IPS DF 19.7 (cell line): ENCODE data around the gene AKAP8.
"Not testable (repeated sequence)": the region's sequence is repeated elsewhere in the genome, so short reads cannot be mapped to it uniquely, and the experiment has no call there.

Experiments used
- DNase-seq: peaks from one replicate; pipeline ENCODE4 v3.0.0-alpha.2; 2013; ENCODE audit warnings: low read depth, low spot score

The AKAP8 gene

GRCh38 chr19:15379083-15379998 lies at the start of gene AKAP8:
Gene AKAP8 (minus strand): TSS chr19:15379787. CDS start chr19:15379731, 56 bp downstream.
- peak; percentile 71 for DNase-seq

DNA sequence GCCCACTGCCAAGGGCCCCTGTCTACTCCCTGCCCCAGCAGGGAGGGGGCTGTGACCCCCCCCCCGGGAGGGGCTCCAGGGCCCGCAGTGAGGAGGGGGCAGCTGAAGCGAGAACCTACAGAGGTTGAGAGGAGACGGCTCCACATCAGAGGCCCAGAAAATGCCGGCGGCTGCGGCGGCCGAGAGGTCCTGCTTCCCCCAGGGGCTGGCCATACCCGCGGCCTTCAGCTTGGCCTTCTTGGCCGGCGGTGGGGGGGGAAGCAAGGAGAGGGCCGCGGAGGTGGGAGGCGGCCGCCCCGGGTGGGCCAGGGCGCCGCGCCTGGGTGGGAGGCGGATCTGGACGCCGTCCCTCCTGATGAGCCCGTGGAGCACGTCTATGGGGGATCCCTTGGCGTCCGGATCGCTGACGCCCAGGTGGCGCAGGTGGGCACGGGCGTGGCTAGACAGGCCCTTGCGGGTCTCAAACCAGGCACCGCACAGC lies 48.4 kb upstream of the AKAP8 start:
- no peak for DNase-seq

DNA sequence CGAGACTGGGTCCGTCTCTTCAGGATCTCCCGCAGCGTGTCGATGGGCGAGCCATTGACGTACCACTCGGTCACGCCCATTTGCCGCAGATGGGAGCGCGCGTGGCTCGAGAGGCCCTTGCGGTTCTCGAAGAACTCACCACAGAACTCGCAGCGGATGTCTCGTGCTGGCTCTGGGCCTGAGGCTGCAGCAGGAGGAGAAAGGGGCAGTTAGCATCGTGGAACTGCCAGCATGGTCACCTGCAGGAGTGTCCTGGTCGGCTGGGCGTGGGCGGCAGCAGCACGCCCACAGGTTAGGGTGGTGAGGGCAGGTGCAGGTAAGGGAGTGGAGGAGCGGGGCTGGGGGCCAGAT lies 47.7 kb upstream of the AKAP8 start:
- DNase-seq: no peak

DNA sequence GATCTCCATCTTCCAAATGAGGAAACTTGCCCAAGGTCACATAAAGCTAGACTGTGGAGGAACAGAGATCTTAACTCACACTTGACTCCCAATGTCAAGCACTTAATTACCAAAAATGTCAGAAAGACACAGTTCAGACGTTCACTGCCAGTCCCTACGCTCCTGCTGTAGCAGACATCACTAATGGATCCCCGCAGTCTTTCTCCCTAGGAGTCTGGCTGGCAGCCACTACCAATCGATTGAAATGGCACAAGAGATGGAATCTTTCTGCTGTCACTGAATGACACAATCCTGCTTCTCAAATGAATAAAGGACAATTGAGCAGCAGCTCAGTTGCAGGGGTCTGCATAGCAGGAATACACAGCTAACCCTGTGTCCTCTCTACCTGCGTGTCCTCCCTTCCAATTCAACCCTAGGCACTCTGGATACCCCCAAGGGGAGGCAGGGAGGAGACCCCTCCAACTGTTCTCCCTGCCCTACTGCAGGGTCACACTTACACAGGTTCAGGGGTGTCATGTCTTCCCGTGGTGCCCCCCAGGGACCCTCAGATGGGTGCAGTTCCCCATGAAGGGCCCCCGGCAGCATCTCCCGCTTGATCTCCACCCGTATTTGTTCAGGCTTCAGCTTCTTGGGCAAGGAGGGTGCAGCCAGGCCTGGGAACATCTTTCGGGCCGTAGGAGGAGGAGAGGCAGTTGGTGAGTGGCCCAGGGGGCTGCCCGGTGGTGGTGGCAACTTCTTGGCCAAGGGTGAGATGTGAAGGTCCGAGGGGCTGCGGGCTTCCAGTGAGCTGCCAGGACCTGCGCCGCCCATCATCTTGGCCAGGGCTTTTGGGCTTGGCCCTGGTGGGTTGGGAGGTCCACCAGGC lies 47.1 kb upstream of the AKAP8 start:
- no peak for DNase-seq

DNA sequence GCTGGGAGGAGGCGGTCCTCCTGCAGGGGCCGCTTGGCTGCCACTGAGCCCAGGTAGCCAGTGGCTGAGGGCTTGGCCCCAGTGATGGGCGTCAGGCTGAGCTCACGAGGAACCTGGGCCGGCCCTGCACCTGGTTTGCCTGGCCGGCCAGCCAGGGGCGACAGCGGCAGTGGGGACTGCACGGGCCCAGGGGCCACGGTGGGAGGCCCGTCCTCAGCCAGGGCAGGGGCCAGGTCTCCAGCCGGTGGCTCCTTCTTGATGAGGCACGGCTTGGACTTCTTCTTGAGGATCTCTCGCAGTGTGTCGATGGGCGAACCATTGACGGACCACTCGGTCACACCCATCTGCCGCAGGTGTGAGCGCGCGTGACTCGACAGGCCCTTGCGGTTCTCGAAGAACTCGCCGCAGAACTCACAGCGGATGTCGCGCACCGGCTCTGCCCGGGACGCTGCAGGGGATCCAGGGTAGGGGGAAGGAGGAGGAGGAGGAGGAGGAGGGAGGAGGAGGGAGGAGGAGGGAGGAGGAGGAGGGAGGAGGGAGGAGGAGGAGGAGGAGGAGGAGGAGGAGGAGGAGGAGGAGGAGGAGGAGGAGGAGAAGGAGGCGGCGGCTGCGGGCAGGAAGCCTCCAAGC lies 45.8 kb upstream of the AKAP8 start:
- no peak for DNase-seq

- DNase-seq: no peak
These were observed 45.2 kb upstream of the AKAP8 start for GRCh38 chr19:15424692-15425272.

DNA sequence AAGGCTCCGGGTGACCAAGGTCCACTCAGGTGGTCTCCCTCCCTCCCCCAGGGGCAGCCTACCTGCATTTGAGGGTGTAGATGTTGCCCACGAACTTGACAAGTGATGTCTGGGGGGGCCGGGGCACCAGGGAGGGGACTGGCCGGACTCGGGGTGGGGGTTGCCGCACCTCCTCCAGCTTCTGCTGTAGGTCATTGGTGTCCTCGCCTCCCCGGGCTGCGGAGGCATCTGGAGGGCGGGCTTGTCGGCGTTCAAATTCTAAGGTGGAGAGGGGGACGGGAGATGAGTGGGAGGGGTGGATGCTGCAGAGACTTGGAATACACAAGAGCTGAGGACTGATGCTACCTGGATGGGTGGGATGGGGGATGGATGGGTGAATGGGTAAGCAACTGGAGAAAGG lies 44.5 kb upstream of the AKAP8 start:
- DNase-seq: no peak

DNA sequence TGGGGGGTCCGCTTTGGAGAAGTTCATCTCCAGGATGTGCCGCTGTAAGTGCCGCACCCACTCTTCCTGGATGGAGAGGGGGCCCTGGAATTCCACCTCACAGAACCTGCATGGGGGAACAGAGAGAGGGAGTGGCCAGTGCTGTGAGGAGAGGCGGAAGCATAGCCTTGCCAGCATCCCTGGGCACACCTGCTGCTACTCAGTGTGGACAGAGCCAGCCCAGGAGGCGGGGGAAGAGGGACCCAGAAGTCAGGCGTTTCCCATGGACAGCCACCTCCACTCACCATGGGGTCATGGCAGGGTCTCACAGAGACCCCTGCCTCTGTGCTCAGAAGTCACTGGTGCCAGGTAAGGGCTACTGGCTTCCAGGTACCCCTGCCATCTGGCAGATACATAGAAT lies 43.5 kb upstream of the AKAP8 start:
- DNase-seq: no peak

GRCh38 chr19:15422296-15423075 lies 42.9 kb upstream of the AKAP8 start:
- DNase-seq: no peak

GRCh38 chr19:15421721-15422260 lies 42.2 kb upstream of the AKAP8 start:
- DNase-seq: no peak

- no peak for DNase-seq
These were observed 41.6 kb upstream of the AKAP8 start for GRCh38 chr19:15421136-15421695.

DNA sequence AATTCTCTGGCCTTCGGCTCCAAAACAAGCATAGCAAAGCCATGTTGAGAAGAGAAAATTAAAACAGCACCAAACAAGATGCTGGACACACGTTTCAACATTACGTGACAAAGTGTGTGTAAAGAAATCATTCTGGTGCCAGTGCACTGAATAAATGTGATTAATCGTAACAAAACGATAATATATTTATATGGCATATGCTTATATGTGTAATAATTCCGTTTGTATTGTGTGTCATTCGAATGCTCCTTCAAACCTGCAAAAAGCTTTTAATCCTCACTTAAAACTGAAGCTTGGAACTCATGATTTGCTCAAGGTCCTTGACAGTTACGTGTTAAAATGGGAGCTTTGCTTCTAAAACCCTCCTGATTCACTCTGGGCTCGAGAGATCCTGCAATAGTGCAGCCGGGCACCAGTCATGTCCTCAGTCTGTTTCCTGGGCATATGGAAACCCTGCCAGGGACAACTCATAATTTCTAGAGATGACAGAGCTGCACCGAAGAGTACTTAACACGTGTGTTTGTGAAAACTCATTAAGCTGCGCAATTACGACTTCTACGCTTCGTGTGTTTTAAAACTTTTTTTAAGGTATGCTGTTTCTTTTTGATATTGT lies 39.9 kb upstream of the AKAP8 start:
- no peak for DNase-seq

- peak; percentile 97 for DNase-seq
These were observed 39.2 kb upstream of the AKAP8 start, which contains the start of gene AKAP8L for GRCh38 chr19:15418579-15419412. Gene AKAP8L (minus strand): TSS chr19:15418988. CDS start chr19:15418923, 65 bp downstream.

DNA sequence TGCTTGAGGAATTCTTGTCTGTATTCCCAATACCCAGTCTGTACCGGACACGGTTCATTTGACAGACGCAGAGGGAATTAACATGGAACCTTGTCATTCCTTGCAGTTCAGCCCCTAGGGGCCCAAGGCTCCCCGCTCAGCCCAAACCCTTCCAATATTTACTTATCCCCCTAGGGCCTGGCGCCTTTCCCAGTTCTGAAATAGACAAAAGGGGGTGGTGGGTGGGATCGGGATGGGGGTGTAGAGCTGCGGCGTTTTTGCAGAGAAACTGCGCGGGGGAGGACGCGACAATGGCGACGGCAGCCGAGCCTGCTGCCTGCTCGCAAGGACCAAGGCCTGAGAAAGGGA lies 38.6 kb upstream of the AKAP8 start:
- DNase-seq: no peak

DNA sequence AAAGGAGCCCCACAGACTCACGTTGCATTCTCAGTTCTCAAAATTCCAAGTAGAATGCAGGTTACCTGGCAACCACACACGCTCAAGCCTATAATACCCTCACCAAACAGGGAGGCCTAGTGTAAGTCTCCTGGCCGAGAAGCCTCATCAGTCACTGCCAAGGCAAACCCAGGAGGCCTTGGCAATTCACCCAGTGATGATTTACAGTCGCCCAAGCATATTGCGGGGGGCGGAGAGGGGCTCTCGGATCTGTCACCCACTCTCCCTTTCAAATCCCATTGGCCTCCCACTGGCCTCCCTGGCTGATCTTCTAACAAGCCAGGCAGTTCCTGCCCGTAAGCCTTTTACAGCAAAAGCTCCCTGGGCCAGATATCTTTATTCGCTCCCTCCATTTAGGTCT lies 38.1 kb upstream of the AKAP8 start:
- no peak for DNase-seq

DNA sequence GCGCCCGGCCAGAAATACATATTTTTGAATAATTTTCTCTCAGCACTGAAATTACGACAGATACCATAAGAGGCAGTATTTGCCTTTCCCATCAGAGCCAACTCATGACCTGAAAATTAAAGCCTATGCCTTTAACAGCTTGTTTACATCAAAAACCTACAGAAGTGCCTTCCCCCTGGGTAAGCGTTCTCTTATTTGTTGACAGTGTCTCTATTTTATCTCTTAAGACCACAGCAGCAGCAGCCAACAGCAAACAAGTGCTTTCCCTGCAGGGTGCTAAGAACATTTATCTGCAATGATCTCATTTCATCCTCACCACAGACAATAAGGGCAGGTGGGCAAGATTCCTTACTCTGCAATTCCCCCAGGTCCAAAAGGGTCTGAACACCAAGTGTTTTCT lies 33.2 kb upstream of the AKAP8 start:
- DNase-seq: no peak

GRCh38 chr19:15411351-15411750 lies 31.8 kb upstream of the AKAP8 start:
- not testable (repeated sequence) for DNase-seq

DNA sequence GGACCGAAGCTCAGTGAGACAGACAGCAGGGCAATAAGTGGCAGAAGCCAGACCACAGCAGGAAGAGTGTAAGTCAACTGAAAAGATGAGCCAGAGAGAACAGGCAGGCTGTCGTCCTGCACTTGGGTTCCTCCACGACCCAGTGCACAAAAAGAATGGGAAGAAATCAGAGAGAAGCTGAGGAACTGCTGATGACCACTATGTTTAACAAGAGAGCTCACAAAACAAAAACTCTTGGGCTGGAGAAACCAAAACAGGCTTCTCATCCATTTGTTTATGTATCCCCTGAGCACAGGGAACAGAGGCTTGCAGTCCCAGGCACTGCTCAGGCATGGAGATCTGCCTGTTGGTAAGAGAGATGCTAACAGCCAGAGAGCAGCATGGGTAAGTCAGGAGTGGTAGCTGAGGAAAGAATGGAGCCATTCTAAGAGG lies 25.2 kb upstream of the AKAP8 start:
- DNase-seq: no peak
